Activated CD8-positive, alpha-beta memory T cell treated with anti-CD3 and anti-CD28 coated beads, Interleukin-2, amount 50 U/mL, for 1 hour (primary cell): ENCODE measurements around the gene FH.

Experiments
- DNase-seq: peaks from one replicate; pipeline ENCODE4 v3.0.0-alpha.2; 2020; ENCODE audit errors: extremely low read depth

FH gene

GRCh38 chr1:241459186-241459802 lies 60.3 kb downstream of the FH start:
- no peak for DNase-seq

GRCh38 chr1:241457421-241457820 lies 62.1 kb downstream of the FH start:
- DNase-seq = no peak

GRCh38 chr1:241456743-241457142 lies 62.8 kb downstream of the FH start:
- DNase-seq = no peak

GRCh38 chr1:241453732-241454131 lies 65.8 kb downstream of the FH start:
- DNase-seq = no peak

- DNase-seq = no peak
These were observed 67.6 kb downstream of the FH start for GRCh38 chr1:241451956-241452355.
